ENCODE data around the gene ARHGAP25.

The ARHGAP25 gene

GRCh38 chr2:68733365-68733764 is 1.2 kb upstream of the ARHGAP25 start:
- H3K27ac ChIP-seq, result no peak overlapping the region
- POLR2A ChIA-PET (ENCODE audit: low non-redundant PET), result no interaction called here
- no peak for DNase-seq (ENCODE audit: low spot score)
- no peak for TF ChIP-seq CTCF (conservative IDR thresholded peaks at IDR 0.05; ENCODE audit: low read depth)
- CTCF ChIA-PET, result interaction anchor here (1.2 to 1.4 kb wide), 3 partner anchors 11 to 24 kb away, joined by 3 read pairs; no protein-coding TSS in a partner anchor

- no peak for DNase-seq (ENCODE audit: low spot score)
- ChIA-PET CTCF (no interaction called here), POLR2A (ENCODE audit: low non-redundant PET) (no interaction called here)
- no peak for TF ChIP-seq CTCF (conservative IDR thresholded peaks at IDR 0.05; ENCODE audit: low read depth)
- no peak overlapping the region for H3K27ac ChIP-seq
Observed at GRCh38 chr2:68734176-68734575, 435 bp upstream of the ARHGAP25 start.

DNA sequence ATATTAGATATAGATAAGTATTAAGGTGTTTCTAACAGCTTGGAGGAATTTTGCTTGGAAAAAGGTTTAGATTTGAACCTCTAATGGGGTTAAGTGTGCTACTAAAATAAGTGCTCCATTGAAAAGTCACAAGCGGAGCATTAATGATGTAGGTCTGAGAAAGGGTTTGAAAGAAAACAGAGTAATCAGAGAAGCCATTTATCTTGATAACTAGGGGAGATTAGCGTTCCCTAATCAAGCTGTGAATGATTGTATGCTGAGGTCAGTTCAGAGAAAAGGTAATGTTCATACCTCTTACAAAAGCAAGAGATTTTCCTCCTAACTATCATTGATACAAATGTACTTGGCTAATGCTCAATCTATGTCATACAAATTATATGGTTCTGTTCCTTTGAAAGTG is 1.5 kb downstream of the ARHGAP25 start:
- no peak for DNase-seq (ENCODE audit: low spot score)
- POLR2A ChIA-PET (ENCODE audit: low non-redundant PET), result no interaction called here
- CTCF ChIA-PET, result no interaction called here
- no peak for TF ChIP-seq CTCF (conservative IDR thresholded peaks at IDR 0.05; ENCODE audit: low read depth)
- no peak overlapping the region for H3K27ac ChIP-seq

GRCh38 chr2:68737711-68738110 is 3.1 kb downstream of the ARHGAP25 start:
- no peak for DNase-seq (ENCODE audit: low spot score)
- H3K27ac ChIP-seq, result no peak overlapping the region
- POLR2A ChIA-PET (ENCODE audit: low non-redundant PET), result no interaction called here
- CTCF ChIA-PET, result no interaction called here
- no peak for TF ChIP-seq CTCF (conservative IDR thresholded peaks at IDR 0.05; ENCODE audit: low read depth)

DNA sequence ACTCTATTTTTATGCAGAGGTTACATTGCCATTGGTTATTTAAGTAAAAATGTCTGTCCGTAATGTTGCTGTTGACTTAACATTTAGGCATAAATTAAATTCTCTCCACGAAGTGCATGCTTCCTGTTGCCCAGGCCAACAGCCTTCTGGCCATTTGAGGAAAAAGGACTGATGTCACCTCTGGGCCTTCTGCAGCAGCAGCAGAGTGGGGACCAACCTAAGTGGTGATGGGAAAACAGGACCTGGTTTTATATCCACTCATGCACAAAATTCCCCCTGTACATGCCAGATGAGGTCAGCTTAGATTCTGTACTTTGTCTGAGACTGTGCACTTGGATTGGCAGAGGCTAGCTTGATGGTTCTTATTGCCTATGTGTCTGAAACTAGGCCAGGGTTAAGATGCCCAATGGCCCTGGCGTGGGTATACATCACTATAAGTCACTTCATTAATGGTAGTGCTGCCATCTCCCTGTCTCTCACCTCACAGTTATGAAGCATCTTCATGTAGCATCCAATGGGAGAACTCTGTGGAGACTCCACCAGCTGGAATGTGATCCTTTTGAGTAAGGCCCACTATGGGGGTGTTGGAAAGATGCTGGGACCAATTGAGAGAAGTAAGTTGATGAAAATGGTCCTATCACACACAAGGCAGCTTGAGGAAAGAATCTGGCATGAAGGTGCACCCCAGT is 4.4 kb downstream of the ARHGAP25 start:
- TF ChIP-seq CTCF (conservative IDR thresholded peaks at IDR 0.05; ENCODE audit: low read depth), result no peak
- no peak for DNase-seq (ENCODE audit: low spot score)
- POLR2A ChIA-PET (ENCODE audit: low non-redundant PET), result interaction anchor here (0.6 kb wide), 1 partner anchor 38 kb away, joined by 3 read pairs; no protein-coding TSS in a partner anchor
- CTCF ChIA-PET, result interaction anchor here (0.6 kb wide), 1 partner anchor 108 kb away, joined by 6 read pairs; no protein-coding TSS in a partner anchor
- no peak overlapping the region for H3K27ac ChIP-seq

- CTCF ChIA-PET, result interaction anchor here (0.6 kb wide), 1 partner anchor 170 kb away, joined by 4 read pairs; no protein-coding TSS in a partner anchor
- POLR2A ChIA-PET (ENCODE audit: low non-redundant PET), result no interaction called here
- H3K27ac ChIP-seq, result no peak overlapping the region
- no peak for DNase-seq (ENCODE audit: low spot score)
- no peak for TF ChIP-seq CTCF (conservative IDR thresholded peaks at IDR 0.05; ENCODE audit: low read depth)
Observed at GRCh38 chr2:68739595-68740399, 5.2 kb downstream of the ARHGAP25 start.
